Activated CD4-positive, alpha-beta memory T cell treated with anti-CD3 and anti-CD28 coated beads for 36 hours (primary cell): Measurements from ENCODE around the gene FAS. TPM values are rescaled to one million over a fixed set of nuclear protein-coding genes. Genes with fewer than 3 reads are reported as not detected.
A peak's percentile ranks its signal among the peaks of the same experiment; 100 is the strongest.

Experiments
- CTCF ChIA-PET: fragments of 350-600 bp; sonication (Branson Sonifier 250); formaldehyde crosslinking; loops from one replicate; lab custom pipeline; 2021; ENCODE audit warnings: antibody characterized with exemption, inconsistent platforms; lab: Charles Lee
- POLR2A ChIA-PET: fragments of 350-600 bp; sonication (Branson Sonifier 250); formaldehyde crosslinking; loops from one replicate; lab custom pipeline; 2021; ENCODE audit warnings: antibody characterized with exemption; lab: Charles Lee
- DNase-seq: peaks from one replicate; pipeline ENCODE4 v3.0.0-alpha.2; 2020
- H3K27ac Mint-ChIP-seq: one replicate; pipeline ENCODE4 v1.8.0; 2021; ENCODE audit warnings: mixed read lengths
- H3K27me3 Mint-ChIP-seq: one replicate; pipeline ENCODE4 v1.8.0; 2021; ENCODE audit warnings: mixed read lengths
- H3K36me3 Mint-ChIP-seq: one replicate; pipeline ENCODE4 v1.8.0; 2021; ENCODE audit warnings: mixed read lengths
- H3K4me1 Mint-ChIP-seq: one replicate; pipeline ENCODE4 v1.8.0; 2021; ENCODE audit warnings: low read depth, mixed read lengths
- H3K4me3 Mint-ChIP-seq: one replicate; pipeline ENCODE4 v1.8.0; 2021; ENCODE audit warnings: mild to moderate bottlenecking, mixed read lengths
- H3K9me3 Mint-ChIP-seq: one replicate; pipeline ENCODE4 v1.8.0; 2021; ENCODE audit warnings: mixed read lengths
- intact Hi-C: fragments of 100-400 bp; cut with micrococcal nuclease; formaldehyde crosslinking; loops from one replicate; pipeline ENCODE4 v1.15.1; 2023
- total RNA-seq, 2 experiments: library from RNA; stranded (reverse); gene quantifications; one replicate each; pipeline ENCODE4 v1.2.3, GENCODE V29; 2021

Gene FAS
- total RNA-seq, result 10 to 100 TPM; 62.2 to 63.5 TPM

- DNase-seq, result peak; percentile 94
- peaks cover 65% of the 10 kb centered on the region for H3K4me1 Mint-ChIP-seq
- POLR2A ChIA-PET, result interaction anchor here (0.6 to 4.8 kb wide), 21 partner anchors 8 to 227 kb away, joined by 3 to 122 read pairs (median 4); partner anchors contain the start of genes CH25H and STAMBPL1
- H3K27ac Mint-ChIP-seq, result peak within 1 kb of the TSS; percentile 96
- peaks cover 34% of the 10 kb centered on the region for H3K36me3 Mint-ChIP-seq
- intact Hi-C loops, result loop anchor here (1.0 to 10.0 kb wide), 11 partner anchors 11 to 1128 kb away; partner anchors contain the start of genes IFIT5, KLLN, PTEN and STAMBPL1
- CTCF ChIA-PET, result interaction anchor here (0.8 to 5.8 kb wide), 13 partner anchors 9 to 342 kb away, joined by 3 to 89 read pairs (median 5); partner anchors contain the start of gene CH25H
- H3K4me3 Mint-ChIP-seq, result peak within 1 kb of the TSS; percentile 86
- no peaks in the 10 kb centered on the region for H3K27me3 Mint-ChIP-seq
- H3K9me3 Mint-ChIP-seq, result peaks cover 3% of the 10 kb centered on the region
Observed at GRCh38 chr10:88990384-88991160, at the start of gene FAS. Gene FAS (plus strand): TSS chr10:88990798. CDS start chr10:88990877, 79 bp downstream.

GRCh38 chr10:88941026-88941425, 49.6 kb upstream of the FAS start:
- H3K27me3 Mint-ChIP-seq, result no peaks in the 10 kb centered on the region
- CTCF ChIA-PET, result interaction anchor here (1.6 kb wide), 1 partner anchor 277 kb away, joined by 5 read pairs; no protein-coding TSS in a partner anchor
- peaks cover 15% of the 10 kb centered on the region for H3K4me1 Mint-ChIP-seq
- no peak overlapping the region for H3K27ac Mint-ChIP-seq
- POLR2A ChIA-PET, result no interaction called here
- intact Hi-C loops, result no loop called here
- DNase-seq, result no peak
- no peak overlapping the region for H3K4me3 Mint-ChIP-seq
- no peaks in the 10 kb centered on the region for H3K9me3 Mint-ChIP-seq
- H3K36me3 Mint-ChIP-seq, result no peaks in the 10 kb centered on the region

GRCh38 chr10:88943778-88944177, 46.8 kb upstream of the FAS start:
- intact Hi-C loops, result no loop called here
- Mint-ChIP-seq H3K9me3 (no peaks in the 10 kb centered on the region), H3K4me1 (peaks cover 14% of the 10 kb centered on the region), H3K36me3 (peaks cover 2% of the 10 kb centered on the region), H3K4me3 (no peak overlapping the region), H3K27me3 (no peaks in the 10 kb centered on the region), H3K27ac (no peak overlapping the region)
- ChIA-PET CTCF (interaction anchor here (0.6 to 6.3 kb wide), 9 partner anchors 9 to 274 kb away, joined by 3 to 29 read pairs (median 7); no protein-coding TSS in a partner anchor), POLR2A (interaction anchor here (1.1 kb wide), 1 partner anchor 57 kb away, joined by 5 read pairs; no protein-coding TSS in a partner anchor)
- DNase-seq, result no peak

- peaks cover 2% of the 10 kb centered on the region for H3K36me3 Mint-ChIP-seq
- peaks cover 14% of the 10 kb centered on the region for H3K4me1 Mint-ChIP-seq
- no peaks in the 10 kb centered on the region for H3K9me3 Mint-ChIP-seq
- H3K27ac Mint-ChIP-seq, result no peak overlapping the region
- intact Hi-C loops, result no loop called here
- no peak for DNase-seq
- ChIA-PET POLR2A (interaction anchor here (0.9 to 1.1 kb wide), 2 partner anchors 46 to 56 kb away, joined by 3 to 5 read pairs; partner anchors contain the start of gene FAS), CTCF (interaction anchor here (1.0 to 6.3 kb wide), 6 partner anchors 9 to 273 kb away, joined by 3 to 29 read pairs (median 6); no protein-coding TSS in a partner anchor)
- no peaks in the 10 kb centered on the region for H3K27me3 Mint-ChIP-seq
- H3K4me3 Mint-ChIP-seq, result no peak overlapping the region
Observed at GRCh38 chr10:88944813-88945212, 45.8 kb upstream of the FAS start.

- Mint-ChIP-seq H3K27me3 (no peaks in the 10 kb centered on the region), H3K4me1 (peaks cover 14% of the 10 kb centered on the region), H3K36me3 (peaks cover 5% of the 10 kb centered on the region), H3K9me3 (no peaks in the 10 kb centered on the region), H3K27ac (no peak overlapping the region), H3K4me3 (no peak overlapping the region)
- intact Hi-C loops, result no loop called here
- no peak for DNase-seq
- ChIA-PET CTCF (interaction anchor here (0.7 to 6.3 kb wide), 3 partner anchors 83 to 272 kb away, joined by 3 to 29 read pairs (median 4); no protein-coding TSS in a partner anchor), POLR2A (no interaction called here)
Observed at GRCh38 chr10:88946200-88946599, 44.4 kb upstream of the FAS start.

- Mint-ChIP-seq H3K36me3 (peaks cover 5% of the 10 kb centered on the region), H3K9me3 (no peaks in the 10 kb centered on the region), H3K27ac (no peak overlapping the region), H3K4me1 (peaks cover 14% of the 10 kb centered on the region), H3K4me3 (no peak overlapping the region), H3K27me3 (no peaks in the 10 kb centered on the region)
- DNase-seq, result no peak
- POLR2A ChIA-PET, result no interaction called here
- CTCF ChIA-PET, result interaction anchor here (0.5 to 6.3 kb wide), 4 partner anchors 81 to 271 kb away, joined by 3 to 29 read pairs (median 4); no protein-coding TSS in a partner anchor
- intact Hi-C loops, result no loop called here
Observed at GRCh38 chr10:88946965-88947590, 43.5 kb upstream of the FAS start.

GRCh38 chr10:88949051-88949450, 41.5 kb upstream of the FAS start:
- Mint-ChIP-seq H3K27me3 (no peaks in the 10 kb centered on the region), H3K9me3 (no peaks in the 10 kb centered on the region), H3K4me3 (no peak overlapping the region), H3K27ac (no peak overlapping the region), H3K36me3 (peaks cover 5% of the 10 kb centered on the region), H3K4me1 (peaks cover 14% of the 10 kb centered on the region)
- POLR2A ChIA-PET, result no interaction called here
- CTCF ChIA-PET, result interaction anchor here (1.1 to 1.8 kb wide), 4 partner anchors 15 to 269 kb away, joined by 3 to 7 read pairs (median 6); no protein-coding TSS in a partner anchor
- no peak for DNase-seq
- intact Hi-C loops, result no loop called here

- intact Hi-C loops, result no loop called here
Observed at GRCh38 chr10:88949912-88950837, 40.4 kb upstream of the FAS start.

GRCh38 chr10:88952647-88953111, 37.9 kb upstream of the FAS start, which contains the start of gene ACTA2:
Gene ACTA2 (minus strand): TSS chr10:88952773. CDS start chr10:88948930, 3,843 bp downstream.
- H3K9me3 Mint-ChIP-seq, result no peaks in the 10 kb centered on the region
- H3K27me3 Mint-ChIP-seq, result no peaks in the 10 kb centered on the region
- no peak within 1 kb of the TSS for H3K4me3 Mint-ChIP-seq
- intact Hi-C loops, result no loop called here
- H3K27ac Mint-ChIP-seq, result no peak within 1 kb of the TSS
- CTCF ChIA-PET, result no interaction called here
- peaks cover 3% of the 10 kb centered on the region for H3K36me3 Mint-ChIP-seq
- no peaks in the 10 kb centered on the region for H3K4me1 Mint-ChIP-seq
- POLR2A ChIA-PET, result no interaction called here
- DNase-seq, result no peak

More at GRCh38 chr10:88949912-88950837, 40.4 kb upstream of the FAS start:
- H3K4me1 Mint-ChIP-seq, result peaks cover 6% of the 10 kb centered on the region
- H3K4me3 Mint-ChIP-seq, result no peak overlapping the region
- no peak overlapping the region for H3K27ac Mint-ChIP-seq
- H3K36me3 Mint-ChIP-seq, result peaks cover 5% of the 10 kb centered on the region
- H3K27me3 Mint-ChIP-seq, result no peaks in the 10 kb centered on the region
- no peaks in the 10 kb centered on the region for H3K9me3 Mint-ChIP-seq
- POLR2A ChIA-PET, result no interaction called here
- CTCF ChIA-PET, result interaction anchor here (1.1 to 1.8 kb wide), 4 partner anchors 16 to 268 kb away, joined by 3 to 7 read pairs (median 6); no protein-coding TSS in a partner anchor
- DNase-seq, result no peak

GRCh38 chr10:88953662-88954061, 36.9 kb upstream of the FAS start:
- Mint-ChIP-seq H3K27me3 (no peaks in the 10 kb centered on the region), H3K4me1 (no peaks in the 10 kb centered on the region), H3K4me3 (no peak overlapping the region), H3K9me3 (no peaks in the 10 kb centered on the region), H3K36me3 (peaks cover 3% of the 10 kb centered on the region), H3K27ac (no peak overlapping the region)
- DNase-seq, result no peak
- CTCF ChIA-PET, result interaction anchor here (0.9 kb wide), 1 partner anchor 21 kb away, joined by 3 read pairs; no protein-coding TSS in a partner anchor
- POLR2A ChIA-PET, result no interaction called here
- intact Hi-C loops, result no loop called here
